Activated B cell treated with CpG ODN at 0.5 μM for 24 hours (primary cell): ENCODE results near the gene NCKAP5. TPM values are rescaled to one million over a fixed set of nuclear protein-coding genes. Genes with fewer than 3 reads are reported as not detected.

Source experiments
- ATAC-seq: fragments of 200-7000 bp; cut with Tn5 transposase; one replicate; pipeline ENCODE4 v1.10.0; 2021; ENCODE audit warnings: low read depth, mild to moderate bottlenecking, moderate library complexity
- CTCF ChIA-PET: fragments of 350-600 bp; sonication (Branson Sonifier 250); formaldehyde crosslinking; loops from one replicate; lab custom pipeline; 2021; ENCODE audit warnings: antibody characterized with exemption; lab: Charles Lee
- POLR2A ChIA-PET: fragments of 350-600 bp; sonication (Branson Sonifier 250); formaldehyde crosslinking; loops from one replicate; lab custom pipeline; 2021; ENCODE audit warnings: antibody characterized with exemption; lab: Charles Lee
- DNase-seq: peaks from one replicate; pipeline ENCODE4 v3.0.0; 2022
- H3K27ac Mint-ChIP-seq: one replicate; pipeline ENCODE4 v1.8.0; 2020; ENCODE audit warnings: mixed read lengths
- H3K27me3 Mint-ChIP-seq: one replicate; pipeline ENCODE4 v1.8.0; 2021; ENCODE audit warnings: mixed read lengths
- H3K36me3 Mint-ChIP-seq: one replicate; pipeline ENCODE4 v1.8.0; 2021; ENCODE audit warnings: low read depth, mixed read lengths
- H3K4me1 Mint-ChIP-seq: one replicate; pipeline ENCODE4 v1.8.0; 2021; ENCODE audit warnings: mixed read lengths
- H3K4me3 Mint-ChIP-seq: one replicate; pipeline ENCODE4 v1.8.0; 2020; ENCODE audit warnings: mild to moderate bottlenecking, mixed read lengths
- H3K9me3 Mint-ChIP-seq: one replicate; pipeline ENCODE4 v1.8.0; 2020; ENCODE audit warnings: mixed read lengths
- intact Hi-C: fragments of 100-400 bp; cut with micrococcal nuclease; formaldehyde crosslinking; loops from one replicate; pipeline ENCODE4 v1.15.1; 2024
- total RNA-seq: library from RNA; stranded (reverse); gene quantifications from 2 replicates; pipeline ENCODE4 v1.2.3, GENCODE V29; 2022
- TF ChIP-seq, protein P1 (sequence below): fragments of 200-600 bp; IDR thresholded peaks from one replicate; pipeline ENCODE4 v1.8.0; 2022; ENCODE audit warnings: antibody characterized with exemption, mild to moderate bottlenecking

NCKAP5 gene
- total RNA-seq, 1 donor from 2014 or later = not detected

DNA sequence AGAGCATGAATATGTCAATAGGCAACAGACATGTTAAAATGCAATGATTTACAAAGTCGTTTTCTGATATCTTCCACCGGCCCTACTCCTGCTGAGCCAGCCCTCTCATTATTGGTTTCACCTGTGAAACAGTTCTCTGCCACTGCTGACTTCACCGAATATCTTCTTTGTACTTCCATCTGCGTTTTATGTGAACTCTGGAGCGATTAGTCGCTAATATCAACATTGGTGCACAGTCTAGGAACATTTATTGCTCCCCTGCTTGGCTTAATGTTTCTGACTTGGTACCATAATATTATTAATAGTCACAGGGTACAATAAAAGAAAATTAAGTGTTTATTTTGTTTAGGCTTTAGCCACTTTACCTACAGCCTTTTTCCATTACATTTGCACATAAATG is 105.5 kb downstream of the NCKAP5 start:
- Mint-ChIP-seq H3K27me3 (no peaks in the 10 kb centered on the region), H3K9me3 (no peaks in the 10 kb centered on the region), H3K4me1 (no peaks in the 10 kb centered on the region), H3K4me3 (no peak overlapping the region), H3K36me3 (no peaks in the 10 kb centered on the region), H3K27ac (no peak overlapping the region)
- ChIA-PET CTCF (no interaction called here), POLR2A (no interaction called here)
- DNase-seq (no peak), ATAC-seq (no peak)
- intact Hi-C loops = no loop called here
- TF ChIP-seq, protein P1, sequence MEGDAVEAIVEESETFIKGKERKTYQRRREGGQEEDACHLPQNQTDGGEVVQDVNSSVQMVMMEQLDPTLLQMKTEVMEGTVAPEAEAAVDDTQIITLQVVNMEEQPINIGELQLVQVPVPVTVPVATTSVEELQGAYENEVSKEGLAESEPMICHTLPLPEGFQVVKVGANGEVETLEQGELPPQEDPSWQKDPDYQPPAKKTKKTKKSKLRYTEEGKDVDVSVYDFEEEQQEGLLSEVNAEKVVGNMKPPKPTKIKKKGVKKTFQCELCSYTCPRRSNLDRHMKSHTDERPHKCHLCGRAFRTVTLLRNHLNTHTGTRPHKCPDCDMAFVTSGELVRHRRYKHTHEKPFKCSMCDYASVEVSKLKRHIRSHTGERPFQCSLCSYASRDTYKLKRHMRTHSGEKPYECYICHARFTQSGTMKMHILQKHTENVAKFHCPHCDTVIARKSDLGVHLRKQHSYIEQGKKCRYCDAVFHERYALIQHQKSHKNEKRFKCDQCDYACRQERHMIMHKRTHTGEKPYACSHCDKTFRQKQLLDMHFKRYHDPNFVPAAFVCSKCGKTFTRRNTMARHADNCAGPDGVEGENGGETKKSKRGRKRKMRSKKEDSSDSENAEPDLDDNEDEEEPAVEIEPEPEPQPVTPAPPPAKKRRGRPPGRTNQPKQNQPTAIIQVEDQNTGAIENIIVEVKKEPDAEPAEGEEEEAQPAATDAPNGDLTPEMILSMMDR = no peak

DNA sequence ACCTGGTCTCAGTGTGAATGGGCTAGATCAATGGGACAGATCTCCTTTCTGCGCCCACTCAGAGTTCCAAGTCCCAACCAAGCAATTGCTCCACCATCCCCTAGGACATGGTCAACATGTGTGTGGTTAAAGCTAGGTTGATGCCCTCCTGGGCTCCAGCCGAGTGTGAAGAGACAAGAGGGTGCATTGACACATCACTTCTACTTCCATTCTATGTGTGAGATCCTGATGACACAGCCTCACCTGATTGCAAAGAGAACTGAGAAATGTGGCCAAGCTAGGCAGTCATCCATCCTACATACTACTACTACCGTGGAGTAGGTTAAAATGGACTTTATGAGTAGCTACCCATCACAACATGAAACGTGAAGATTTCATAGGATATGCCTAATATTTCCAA is 106.8 kb downstream of the NCKAP5 start:
- TF ChIP-seq, protein P1 = no peak
- Mint-ChIP-seq H3K9me3 (no peaks in the 10 kb centered on the region), H3K4me3 (no peak overlapping the region), H3K36me3 (no peaks in the 10 kb centered on the region), H3K4me1 (no peaks in the 10 kb centered on the region), H3K27ac (no peak overlapping the region), H3K27me3 (no peaks in the 10 kb centered on the region)
- intact Hi-C loops = no loop called here
- no peak for ATAC-seq
- ChIA-PET POLR2A (no interaction called here), CTCF (no interaction called here)
- DNase-seq = no peak

DNA sequence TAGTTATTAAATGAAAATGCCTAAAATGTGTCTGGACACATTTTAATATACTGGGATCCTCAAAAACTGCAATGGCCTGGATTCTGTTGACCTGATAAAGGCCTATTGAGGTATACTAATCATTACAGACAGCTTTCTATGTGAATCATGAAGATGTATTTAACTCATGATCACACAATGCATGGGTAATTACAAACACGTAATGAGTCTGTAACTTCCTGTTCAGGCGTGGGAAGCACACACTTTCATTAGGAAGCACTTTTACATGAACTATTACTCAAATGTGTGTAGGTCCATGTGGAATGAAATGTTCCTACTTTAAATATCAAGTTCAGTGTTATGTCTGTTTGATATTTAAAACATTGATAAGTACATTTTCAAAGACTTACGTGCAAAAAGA is 108.7 kb downstream of the NCKAP5 start:
- DNase-seq (no peak), ATAC-seq (no peak)
- Mint-ChIP-seq H3K27ac (no peak overlapping the region), H3K9me3 (no peaks in the 10 kb centered on the region), H3K27me3 (no peaks in the 10 kb centered on the region), H3K36me3 (no peaks in the 10 kb centered on the region), H3K4me1 (no peaks in the 10 kb centered on the region), H3K4me3 (no peak overlapping the region)
- CTCF ChIA-PET = no interaction called here
- POLR2A ChIA-PET = no interaction called here
- TF ChIP-seq, protein P1 = no peak
- intact Hi-C loops = no loop called here

DNA sequence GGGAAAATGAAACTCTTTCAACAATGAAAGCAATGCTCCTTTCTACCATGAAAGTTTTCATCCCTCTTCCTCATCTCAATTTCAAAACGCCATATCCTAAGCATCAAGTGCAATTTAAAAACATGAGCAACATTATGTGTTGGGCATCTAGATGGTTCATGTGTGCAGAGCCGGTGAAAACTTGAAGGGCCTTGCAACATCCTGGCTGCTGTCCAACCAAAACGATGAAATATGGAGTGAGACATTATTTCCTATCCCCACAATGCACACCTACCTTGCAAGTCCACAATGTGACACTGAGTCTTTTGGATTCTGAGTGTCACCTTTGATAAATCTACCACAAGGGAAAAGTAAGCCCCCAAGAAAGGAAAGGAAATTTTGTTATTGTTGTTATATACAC is 110.0 kb downstream of the NCKAP5 start:
- Mint-ChIP-seq H3K4me3 (no peak overlapping the region), H3K9me3 (no peaks in the 10 kb centered on the region), H3K4me1 (no peaks in the 10 kb centered on the region), H3K36me3 (no peaks in the 10 kb centered on the region), H3K27me3 (no peaks in the 10 kb centered on the region), H3K27ac (no peak overlapping the region)
- CTCF ChIA-PET = no interaction called here
- TF ChIP-seq, protein P1 = no peak
- DNase-seq = no peak
- intact Hi-C loops = no loop called here
- no peak for ATAC-seq
- POLR2A ChIA-PET = no interaction called here

DNA sequence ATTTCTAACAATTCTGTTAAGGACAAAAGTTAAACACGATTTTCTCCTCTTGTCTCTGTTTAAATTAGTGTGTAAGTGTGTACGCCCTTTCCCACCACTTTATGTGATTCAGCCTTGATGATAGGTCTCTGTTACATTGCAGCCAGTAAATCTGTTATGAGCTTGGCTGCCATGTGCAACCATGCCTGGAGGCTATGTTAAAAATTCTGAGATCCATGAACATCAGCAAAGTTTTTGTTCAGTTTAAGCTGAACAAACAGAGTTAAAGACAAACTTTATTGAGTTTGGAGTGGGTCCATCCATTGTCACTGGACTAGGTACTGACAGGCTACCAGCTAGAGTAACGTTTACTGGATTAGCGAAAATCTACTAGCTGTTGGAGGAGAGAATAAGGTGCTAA is 110.4 kb downstream of the NCKAP5 start:
- POLR2A ChIA-PET = no interaction called here
- Mint-ChIP-seq H3K36me3 (no peaks in the 10 kb centered on the region), H3K4me3 (no peak overlapping the region), H3K9me3 (no peaks in the 10 kb centered on the region), H3K27ac (no peak overlapping the region), H3K4me1 (no peaks in the 10 kb centered on the region), H3K27me3 (no peaks in the 10 kb centered on the region)
- CTCF ChIA-PET = no interaction called here
- intact Hi-C loops = no loop called here
- ATAC-seq (no peak), DNase-seq (no peak)
- TF ChIP-seq, protein P1 = no peak
